Activated T-helper 1 cell treated with anti-CD3 and anti-CD28 coated beads, Interleukin-2, amount 50 U/mL, for 16 hours (primary cell): Measurements from ENCODE around the gene PLXNB3.
"Not testable (repeated sequence)": the region's sequence is repeated elsewhere in the genome, so short reads cannot be mapped to it uniquely, and the experiment has no call there.

Experiments used
- DNase-seq, 2 donors: peaks; one replicate each; pipeline ENCODE4 v3.0.0-alpha.2; 2020; ENCODE audit warnings: low read depth in 1 of 2, low spot score in 1 of 2

PLXNB3 gene

DNA sequence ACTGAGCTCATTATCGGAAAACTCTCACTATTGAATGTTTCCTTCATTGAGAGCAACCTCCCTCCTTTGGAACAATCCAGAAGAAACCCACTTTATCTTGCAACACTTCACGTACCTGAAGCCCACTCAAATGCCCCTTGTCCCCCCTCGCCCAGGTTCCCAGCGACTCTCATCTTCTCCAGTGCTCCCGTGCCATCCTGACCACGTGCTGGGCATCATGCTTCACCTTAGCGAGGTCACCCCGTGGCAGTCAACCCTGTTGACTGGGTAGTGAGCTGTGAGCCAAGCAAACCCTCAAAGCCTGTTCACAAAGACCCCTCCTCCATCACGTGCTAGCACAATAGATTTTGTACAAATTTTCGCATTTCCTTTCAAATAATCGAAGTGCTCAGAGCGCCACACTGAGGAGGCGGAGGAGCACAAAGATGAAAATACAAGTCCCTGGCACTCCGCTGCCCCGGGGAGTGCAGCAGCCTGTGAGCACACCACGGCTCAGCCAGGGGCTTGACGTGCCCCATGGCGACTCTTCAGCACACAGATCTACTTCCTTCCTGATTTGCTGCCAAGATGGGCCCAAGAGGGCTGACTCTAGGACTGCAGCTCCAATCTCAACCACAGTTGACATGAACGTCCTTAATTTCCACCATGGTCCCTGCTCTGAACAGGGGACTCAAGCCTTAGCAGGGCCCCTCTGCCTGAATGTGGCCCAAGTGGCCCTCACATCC, 50.7 kb downstream of the PLXNB3 start:
- no peak for DNase-seq

DNA sequence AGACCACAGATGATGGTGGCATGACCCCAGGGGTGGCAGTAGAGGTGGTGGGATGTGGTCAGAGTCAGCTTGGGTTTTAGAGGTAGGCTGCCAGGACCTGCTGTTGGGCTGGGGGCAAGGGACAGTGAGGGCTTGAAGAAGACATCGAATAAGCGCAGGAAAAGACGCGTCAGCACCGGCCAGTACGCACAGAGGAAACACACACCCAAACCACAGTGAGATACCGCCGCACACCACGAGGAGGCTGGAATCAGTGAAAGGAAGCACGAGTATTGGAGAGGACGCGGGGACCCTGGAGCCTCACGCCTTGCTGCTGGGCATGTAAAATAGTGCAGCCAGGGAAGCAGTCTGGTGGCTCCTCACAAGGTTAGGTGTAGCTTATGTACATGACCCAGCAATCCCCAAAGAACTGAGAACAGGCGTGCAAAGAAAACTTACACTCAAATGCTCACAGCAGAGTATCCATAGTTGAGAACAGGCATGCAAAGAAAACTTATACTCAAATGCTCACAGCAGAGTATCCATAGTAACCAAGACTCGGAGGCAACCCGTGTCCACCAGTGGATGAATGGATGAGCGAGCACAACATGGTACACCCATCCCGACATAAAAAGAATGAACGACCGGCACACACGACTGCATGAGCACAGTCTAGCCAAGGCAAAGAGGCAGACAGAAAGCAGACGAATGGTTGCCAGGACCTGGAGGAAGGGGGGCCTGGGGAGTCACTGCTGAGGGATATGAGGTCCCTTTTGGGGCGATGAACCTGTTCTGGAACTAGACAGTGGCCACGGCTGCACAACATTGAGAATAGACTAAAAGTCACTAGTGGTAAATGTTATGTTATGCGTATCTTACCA, 53.0 kb downstream of the PLXNB3 start:
- DNase-seq: no peak

DNA sequence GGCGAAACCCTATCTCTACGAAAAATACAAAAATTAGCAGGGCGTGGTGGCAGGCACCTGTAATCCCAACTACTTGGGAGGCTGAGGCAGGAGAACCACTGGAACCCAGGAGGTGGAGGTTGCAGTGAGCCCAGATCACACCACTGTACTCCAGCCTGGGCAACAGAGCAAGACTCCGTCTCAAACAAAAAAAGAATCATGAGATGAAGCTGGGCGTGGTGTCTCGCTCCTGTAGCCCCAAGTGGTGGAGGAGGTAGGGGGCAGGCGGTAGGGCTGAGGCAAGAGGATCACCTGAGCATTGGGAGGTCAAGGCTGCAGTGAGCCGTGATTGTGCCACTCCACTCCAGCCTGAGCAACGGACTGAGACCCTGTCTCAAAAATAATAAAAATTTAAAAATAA, 54.0 kb downstream of the PLXNB3 start:
- not testable (repeated sequence) for DNase-seq

DNA sequence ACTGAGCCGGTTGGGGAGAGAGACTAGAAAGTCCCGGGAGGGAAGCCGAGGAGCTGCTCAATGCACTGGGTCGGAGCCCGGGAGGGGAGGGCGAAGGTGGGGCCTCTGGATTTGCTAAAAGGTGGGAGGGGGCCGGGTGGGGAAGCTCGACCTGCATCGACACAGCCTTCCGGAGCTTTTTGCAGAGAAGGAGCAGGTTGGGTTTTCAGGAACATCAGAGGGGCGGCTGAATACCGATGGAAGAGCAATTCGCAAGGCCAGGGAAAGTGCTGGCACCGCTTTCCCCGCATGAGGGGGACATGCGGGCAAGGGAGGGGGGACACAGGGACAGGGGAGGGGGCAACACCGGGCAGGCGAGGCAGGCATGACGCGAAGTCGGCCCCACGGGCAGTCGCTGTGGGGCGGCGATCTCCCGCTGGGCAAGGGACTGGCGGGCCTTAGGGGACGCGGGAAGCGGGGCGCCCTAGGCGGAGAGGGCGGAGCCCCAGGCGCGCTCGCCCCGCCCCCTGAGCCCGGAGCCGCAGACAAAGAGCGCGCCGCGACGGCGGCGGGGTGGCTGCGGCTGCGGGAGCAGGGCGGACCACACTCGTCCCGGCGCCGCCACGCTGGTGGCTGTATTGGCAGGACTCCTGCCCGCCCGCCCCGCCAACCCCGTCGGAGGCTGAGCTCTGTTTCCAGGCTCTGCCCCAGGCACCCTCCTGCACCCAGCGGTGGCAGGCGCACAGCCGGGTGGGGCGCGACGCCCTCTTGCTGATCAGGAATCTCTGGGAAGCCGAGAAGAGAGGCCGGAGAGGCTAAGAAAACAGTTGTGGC, 54.7 kb downstream of the PLXNB3 start:
- peak in 1 of 2 donors; percentile 39 for DNase-seq

DNA sequence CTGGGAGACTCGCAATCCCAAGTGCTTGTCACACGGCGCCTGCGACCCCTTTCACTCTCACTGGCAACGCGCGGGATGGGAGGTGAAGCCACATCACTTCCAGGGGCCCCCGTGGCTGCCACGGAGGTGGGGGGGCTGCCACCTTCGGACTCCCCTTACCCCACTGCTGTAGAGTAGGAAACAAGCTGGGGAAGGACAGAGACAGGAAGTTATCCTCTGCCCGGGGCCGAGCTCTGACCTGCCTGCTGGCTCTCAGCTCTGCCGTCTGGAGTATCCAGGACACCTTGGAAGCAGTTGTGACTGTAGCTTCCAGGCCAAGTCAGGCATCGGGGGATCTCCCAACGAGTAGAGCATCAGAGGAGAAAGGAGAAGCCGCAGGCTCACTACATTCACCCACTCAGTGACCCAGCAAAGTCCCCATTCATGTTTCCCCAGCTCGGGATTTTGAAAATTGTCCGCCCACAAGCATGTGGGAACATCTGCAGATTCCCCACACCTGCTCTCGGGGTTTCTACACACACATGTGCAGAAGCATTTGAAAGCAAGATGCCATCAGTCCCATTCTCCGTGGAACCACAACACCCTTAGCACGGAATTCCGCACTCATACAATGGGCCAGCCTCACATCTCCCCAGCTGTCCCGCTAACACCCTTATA, 55.5 kb downstream of the PLXNB3 start:
- no peak for DNase-seq

DNA sequence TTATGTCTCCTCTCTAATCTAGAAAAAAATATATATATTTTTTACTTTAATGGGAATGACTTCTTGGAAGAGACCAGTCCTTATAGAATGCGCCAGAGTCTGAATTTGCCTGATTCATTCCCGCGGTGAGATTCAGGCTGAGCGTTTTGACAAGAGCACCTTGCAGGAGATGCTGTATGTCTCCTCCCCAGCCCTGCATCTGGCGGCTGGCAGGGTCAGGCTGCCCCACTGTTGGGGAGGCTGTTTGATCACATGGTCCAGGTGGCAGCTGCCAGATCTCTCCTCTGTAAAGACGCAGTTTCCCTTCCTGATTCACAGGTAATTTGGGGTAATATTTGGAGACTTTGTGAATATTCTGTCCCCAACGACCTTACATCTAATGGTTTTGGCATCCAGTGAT, 56.6 kb downstream of the PLXNB3 start:
- no peak for DNase-seq

DNA sequence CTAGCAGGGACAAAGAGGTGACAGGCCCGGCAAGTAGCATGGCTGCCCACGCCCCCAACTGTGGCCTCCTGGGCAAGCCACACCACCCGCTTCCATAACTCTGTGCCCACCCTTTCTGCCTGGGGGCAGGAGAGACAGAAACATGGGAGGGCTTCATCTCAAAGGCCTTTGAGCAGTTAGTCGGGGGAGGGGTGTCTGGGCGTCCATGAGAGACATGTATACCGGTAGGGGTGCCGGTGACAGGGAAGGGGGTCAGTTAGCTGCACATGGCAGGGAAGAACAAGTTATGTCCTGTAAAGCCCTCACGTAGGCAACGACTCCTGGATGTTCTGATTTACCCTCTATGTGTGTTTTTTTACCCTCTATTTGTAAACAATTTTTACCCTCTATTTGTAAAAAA, 57.0 kb downstream of the PLXNB3 start:
- DNase-seq: no peak

DNA sequence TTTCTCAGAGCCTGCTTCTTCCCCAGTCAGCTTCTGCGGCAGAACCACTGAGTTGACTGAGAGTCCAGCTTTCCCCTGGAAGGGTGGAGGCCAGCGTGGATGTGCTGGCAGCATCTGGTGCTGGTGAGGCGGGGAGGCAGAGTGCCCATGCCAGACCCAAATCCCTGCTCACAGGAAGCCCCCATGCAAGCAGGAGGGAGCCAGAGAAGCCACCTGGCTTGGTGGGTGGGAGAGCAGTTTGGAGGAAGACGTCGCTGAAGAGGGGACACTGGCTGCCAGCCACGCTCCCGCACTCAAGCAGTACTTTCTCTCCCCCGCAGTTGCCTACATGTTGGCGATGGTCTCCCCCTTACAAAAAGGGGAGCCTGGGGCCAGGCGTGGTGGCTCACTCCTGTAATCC, 60.3 kb downstream of the PLXNB3 start:
- no peak for DNase-seq

DNA sequence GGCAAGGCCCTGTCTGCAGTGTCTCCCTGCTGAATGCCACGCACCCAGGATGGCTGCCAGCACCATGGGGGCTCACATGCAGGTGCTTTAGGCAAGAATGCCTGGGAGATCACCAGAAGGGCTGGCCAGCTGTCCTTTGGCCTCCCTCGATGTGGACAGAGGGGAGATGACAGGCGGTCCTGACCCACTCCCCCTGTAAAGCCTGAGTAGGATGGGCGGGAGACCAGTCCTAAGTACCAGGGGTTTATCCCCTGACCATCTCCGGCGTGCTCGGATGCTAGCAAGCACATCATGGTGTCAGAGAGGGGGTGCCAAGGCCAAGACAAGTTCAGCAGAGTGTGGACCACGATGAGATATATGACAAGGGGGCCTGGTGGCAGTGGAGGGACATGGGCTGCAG, 61.0 kb downstream of the PLXNB3 start:
- no peak for DNase-seq
